PC-9 (cell line): ENCODE results near the gene TSC1. TPM values are rescaled to one million over a fixed set of nuclear protein-coding genes. Genes with fewer than 3 reads are reported as not detected.

ENCODE experiments used
- BruUV-seq: library from RNA; stranded (reverse); fragments of 400-500 nt; replicated peaks from 2 replicates; lab custom pipeline; 2021; lab: Mats Ljungman, UMichigan
- CTCF ChIA-PET: fragments of 300-600 bp; sonication (Branson Sonifier 250); formaldehyde crosslinking; loops from one replicate; lab custom pipeline; 2022; ENCODE audit warnings: antibody characterized with exemption; lab: Charles Lee
- POLR2A ChIA-PET: fragments of 300-600 bp; sonication (Branson Sonifier 250); formaldehyde crosslinking; loops from one replicate; lab custom pipeline; 2022; ENCODE audit warnings: antibody characterized with exemption; ENCODE audit not compliant: unreplicated experiment; lab: Charles Lee
- DNase-seq, 2 experiments: peaks; one replicate each; pipeline versions ENCODE4 v3.0.0 to v3.0.0-alpha.2; 2015 to 2022; ENCODE audit warnings: mixed read lengths in 1 of 2
- H2AFZ ChIP-seq: fragments of 200-600 bp; sonication (generic); 2 replicates; pipeline ENCODE4 v1.8.1; 2017; ENCODE audit warnings: antibody characterized with exemption
- H3F3A ChIP-seq: fragments of 200-600 bp; sonication (generic); 2 replicates; pipeline ENCODE4 v1.8.1; 2017; ENCODE audit warnings: antibody characterized with exemption, mild to moderate bottlenecking, low read depth; ENCODE audit not compliant: insufficient read depth
- H3K27ac ChIP-seq: fragments of 200-600 bp; sonication (generic); 2 replicates; pipeline ENCODE4 v1.6.1; 2016; ENCODE audit warnings: mixed run types
- H3K27me3 ChIP-seq: fragments of 200-600 bp; sonication (generic); 2 replicates; pipeline ENCODE4 v1.6.1; 2016; ENCODE audit warnings: low read depth, mixed run types; ENCODE audit not compliant: insufficient read depth
- H3K36me3 ChIP-seq: fragments of 200-600 bp; sonication (generic); 2 replicates; pipeline ENCODE4 v1.6.1; 2016; ENCODE audit warnings: low read depth, mixed run types
- H3K4me1 ChIP-seq: fragments of 200-600 bp; sonication (generic); replicated peaks from 2 replicates; pipeline ENCODE4 v1.6.1; 2016; ENCODE audit warnings: mixed run types; ENCODE audit not compliant: insufficient read depth
- H3K4me2 ChIP-seq: fragments of 200-600 bp; sonication (generic); 2 replicates; pipeline ENCODE4 v1.6.1; 2017; ENCODE audit warnings: mixed run types
- H3K4me3 ChIP-seq: fragments of 200-600 bp; sonication (generic); 2 replicates; pipeline ENCODE4 v1.6.1; 2016; ENCODE audit warnings: mixed run types
- H3K79me2 ChIP-seq: fragments of 200-600 bp; sonication (generic); 2 replicates; pipeline ENCODE4 v1.6.1; 2017; ENCODE audit warnings: low read depth, mixed run types
- H3K9me2 ChIP-seq: fragments of 200-600 bp; sonication (generic); 2 replicates; pipeline ENCODE4 v1.8.1; 2017; ENCODE audit warnings: mild to moderate bottlenecking; ENCODE audit not compliant: insufficient read depth
- H3K9me3 ChIP-seq: fragments of 200-600 bp; sonication (generic); 2 replicates; pipeline ENCODE4 v1.8.1; 2016; ENCODE audit warnings: low read depth; ENCODE audit not compliant: insufficient read depth
- H4K20me1 ChIP-seq: fragments of 200-600 bp; sonication (generic); 2 replicates; pipeline ENCODE4 v1.8.1; 2017; ENCODE audit not compliant: insufficient read depth
- EZH2 ChIP-seq: fragments of 200-600 bp; sonication (generic); IDR thresholded peaks from 2 replicates; pipeline ENCODE4 v1.8.0; 2017; ENCODE audit warnings: antibody characterized with exemption, low read depth
- intact Hi-C: fragments of 100-400 bp; cut with micrococcal nuclease; formaldehyde crosslinking; loops from one replicate; pipeline ENCODE4 v1.10.0; 2022; ENCODE audit not compliant: unreplicated experiment
- total RNA-seq: library from RNA; stranded (reverse); gene quantifications from 2 replicates; pipeline ENCODE4 v1.2.3, GENCODE V29; 2021
- TF ChIP-seq, protein P1 (sequence below): fragments of 200-600 bp; sonication (generic); conservative IDR thresholded peaks from 2 replicates; pipeline ENCODE4 v1.6.1; 2017; ENCODE audit warnings: mixed run types, antibody characterized with exemption, mild to moderate bottlenecking, moderate library complexity

TSC1 gene
- total RNA-seq, 1 experiment from 2014 or later = 61.0 TPM

DNA sequence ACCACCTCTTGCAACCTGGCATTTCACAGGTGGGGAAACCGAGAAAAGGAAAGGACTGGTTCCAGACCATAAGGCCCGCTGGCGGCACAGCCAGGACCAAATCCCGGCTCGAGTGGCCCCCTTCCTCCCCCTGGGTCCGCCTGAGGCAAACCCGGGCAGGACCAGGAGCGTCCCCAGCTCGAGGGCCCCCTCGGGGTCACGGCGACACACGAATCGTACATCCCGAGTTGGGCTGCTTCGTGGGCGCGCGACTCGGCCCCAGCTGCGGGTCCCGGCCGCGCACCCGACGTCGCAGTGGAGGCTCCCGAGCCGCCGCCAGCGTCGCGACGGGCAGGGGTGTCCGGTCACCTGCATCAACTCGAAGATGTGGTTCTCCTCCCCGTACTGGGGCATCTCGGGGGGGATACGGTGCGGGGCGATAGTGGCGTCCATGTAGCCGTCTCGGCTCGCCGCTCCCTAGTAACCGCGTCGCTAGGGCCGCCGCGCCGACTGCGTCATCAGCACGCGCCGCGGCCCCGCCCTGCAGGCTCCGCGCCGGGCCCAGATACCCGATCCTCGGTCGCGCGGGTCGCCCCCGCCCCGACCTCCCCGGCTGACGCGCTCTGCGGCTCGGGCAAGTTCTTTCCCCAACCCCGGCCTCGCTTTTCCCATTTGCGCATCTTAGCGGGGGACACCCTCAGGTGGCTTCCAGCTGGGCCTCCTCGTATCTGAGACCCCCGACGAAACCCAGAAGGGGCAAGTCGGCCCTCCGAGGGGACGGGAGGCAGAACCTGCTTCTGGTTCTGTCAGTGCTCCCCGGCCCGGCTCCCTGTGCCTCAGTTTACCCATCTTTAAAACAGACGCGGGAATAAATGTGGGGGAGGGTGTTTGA, 66.4 kb downstream of the TSC1 start, which contains the start of gene AK8:
Gene AK8 (minus strand): TSS at position 461 of the 871 bp plus-strand sequence. CDS start 29 bp downstream, at position 432.
- DNase-seq = peak; percentile 45 to 76
- ChIA-PET CTCF (interaction anchor here (0.7 kb wide), 1 partner anchor 24 kb away, joined by 3 read pairs; no protein-coding TSS in a partner anchor), POLR2A (no interaction called here)
- Histone ChIP-seq H3K4me1 (0 out of 2 replicates have a peak, but pooled peaks cover 4% of the 10 kb centered on the region), H3K79me2 (no peaks in the 10 kb centered on the region), H3K4me3 (peak within 1 kb of the TSS; percentile 97), H3K27me3 (no peaks in the 10 kb centered on the region), H2AFZ (peak within 1 kb of the TSS; percentile 100), H3F3A (peaks cover 22% of the 10 kb centered on the region), H3K9me3 (no peaks in the 10 kb centered on the region), H3K9me2 (no peaks in the 10 kb centered on the region), H3K36me3 (no peaks in the 10 kb centered on the region), H4K20me1 (no peaks in the 10 kb centered on the region), H3K27ac (peak within 1 kb of the TSS; percentile 45), H3K4me2 (peak within 1 kb of the TSS; percentile 91)
- TF ChIP-seq EZH2 = no peak
- TF ChIP-seq, protein P1, sequence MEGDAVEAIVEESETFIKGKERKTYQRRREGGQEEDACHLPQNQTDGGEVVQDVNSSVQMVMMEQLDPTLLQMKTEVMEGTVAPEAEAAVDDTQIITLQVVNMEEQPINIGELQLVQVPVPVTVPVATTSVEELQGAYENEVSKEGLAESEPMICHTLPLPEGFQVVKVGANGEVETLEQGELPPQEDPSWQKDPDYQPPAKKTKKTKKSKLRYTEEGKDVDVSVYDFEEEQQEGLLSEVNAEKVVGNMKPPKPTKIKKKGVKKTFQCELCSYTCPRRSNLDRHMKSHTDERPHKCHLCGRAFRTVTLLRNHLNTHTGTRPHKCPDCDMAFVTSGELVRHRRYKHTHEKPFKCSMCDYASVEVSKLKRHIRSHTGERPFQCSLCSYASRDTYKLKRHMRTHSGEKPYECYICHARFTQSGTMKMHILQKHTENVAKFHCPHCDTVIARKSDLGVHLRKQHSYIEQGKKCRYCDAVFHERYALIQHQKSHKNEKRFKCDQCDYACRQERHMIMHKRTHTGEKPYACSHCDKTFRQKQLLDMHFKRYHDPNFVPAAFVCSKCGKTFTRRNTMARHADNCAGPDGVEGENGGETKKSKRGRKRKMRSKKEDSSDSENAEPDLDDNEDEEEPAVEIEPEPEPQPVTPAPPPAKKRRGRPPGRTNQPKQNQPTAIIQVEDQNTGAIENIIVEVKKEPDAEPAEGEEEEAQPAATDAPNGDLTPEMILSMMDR = no peak
- intact Hi-C loops = no loop called here
- BruUV-seq = no TSS peak

DNA sequence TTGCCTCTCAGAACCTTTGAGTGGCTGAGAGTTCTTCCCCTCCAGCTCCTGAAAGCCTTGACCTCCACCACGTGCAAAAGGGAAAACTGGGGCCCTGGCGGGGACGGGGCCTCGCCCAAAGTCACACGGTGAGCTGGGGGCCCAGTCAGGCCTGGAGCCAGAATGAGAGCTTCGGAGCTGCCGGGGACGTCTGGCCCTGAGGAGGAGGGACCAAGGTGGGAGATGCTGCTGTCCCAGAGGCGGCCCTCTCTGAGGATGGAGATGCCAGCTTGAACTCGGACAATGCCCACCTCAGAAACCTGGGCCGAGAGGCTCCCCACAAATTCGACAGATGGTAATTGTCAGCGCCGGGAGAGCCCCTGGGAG, 67.0 kb downstream of the TSC1 start:
- BruUV-seq = TSS peak; percentile 43
- peak overlapping the region; percentile 91 for H3K4me2 ChIP-seq
- H3K4me1 ChIP-seq = 0 out of 2 replicates have a peak, but pooled peaks cover 4% of the 10 kb centered on the region
- H3K36me3 ChIP-seq = no peaks in the 10 kb centered on the region
- no peaks in the 10 kb centered on the region for H3K9me3 ChIP-seq
- ChIA-PET CTCF (interaction anchor here (0.6 to 0.7 kb wide), 2 partner anchors 15 to 24 kb away, joined by 3 read pairs; no protein-coding TSS in a partner anchor), POLR2A (no interaction called here)
- DNase-seq = no peak
- intact Hi-C loops = no loop called here
- H3K9me2 ChIP-seq = no peaks in the 10 kb centered on the region
- peak overlapping the region; percentile 100 for H2AFZ ChIP-seq
- no peak for TF ChIP-seq EZH2
- TF ChIP-seq, protein P1 = no peak
- H3K79me2 ChIP-seq = no peaks in the 10 kb centered on the region
- H4K20me1 ChIP-seq = no peaks in the 10 kb centered on the region
- no peaks in the 10 kb centered on the region for H3K27me3 ChIP-seq
- H3K27ac ChIP-seq = no peak overlapping the region
- peaks cover 22% of the 10 kb centered on the region for H3F3A ChIP-seq
- H3K4me3 ChIP-seq = peak overlapping the region; percentile 97

DNA sequence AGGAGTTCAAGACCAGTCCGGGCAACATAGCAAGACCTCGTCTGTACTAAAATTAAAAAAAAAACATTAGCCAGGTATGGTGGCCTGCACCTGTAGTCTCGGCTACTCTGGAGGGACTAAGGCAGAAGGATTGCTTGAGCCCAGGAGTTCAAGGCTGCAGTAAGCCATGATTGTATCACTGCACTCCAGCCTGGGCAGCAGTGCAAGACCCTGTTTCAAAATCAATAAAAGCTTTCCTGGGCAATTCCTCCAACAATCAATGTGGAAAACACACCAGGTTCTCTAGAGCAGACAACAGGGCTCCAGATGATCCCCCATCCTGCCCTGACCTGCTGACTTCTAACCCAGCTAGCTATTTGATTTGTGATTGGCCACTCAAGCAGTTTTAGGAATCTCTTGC, 67.6 kb downstream of the TSC1 start:
- Histone ChIP-seq H3K27ac (no peak overlapping the region), H3K79me2 (no peaks in the 10 kb centered on the region), H3F3A (peaks cover 22% of the 10 kb centered on the region), H4K20me1 (no peaks in the 10 kb centered on the region), H3K27me3 (no peaks in the 10 kb centered on the region), H3K4me1 (0 out of 2 replicates have a peak, but pooled peaks cover 4% of the 10 kb centered on the region), H3K9me3 (no peaks in the 10 kb centered on the region), H3K9me2 (no peaks in the 10 kb centered on the region), H3K36me3 (no peaks in the 10 kb centered on the region), H3K4me2 (peak overlapping the region; percentile 91; the same call in 1 of the 2 replicates), H2AFZ (no peak overlapping the region), H3K4me3 (no peak overlapping the region; the same call in 1 of the 2 replicates)
- DNase-seq = no peak
- POLR2A ChIA-PET = interaction anchor here (0.6 kb wide), 1 partner anchor 523 kb away, joined by 6 read pairs; no protein-coding TSS in a partner anchor
- CTCF ChIA-PET = interaction anchor here (0.6 kb wide), 1 partner anchor 15 kb away, joined by 3 read pairs; no protein-coding TSS in a partner anchor
- TF ChIP-seq, protein P1 = no peak
- TF ChIP-seq EZH2 = no peak
- intact Hi-C loops = no loop called here
- BruUV-seq = no TSS peak
